GM06990 (cell line): Measurements from ENCODE around the gene FBXW5.

ENCODE experiments used
- DNase-seq: peaks from one replicate; pipeline ENCODE4 v3.0.0-alpha.2; 2011; ENCODE audit not compliant: insufficient read length; ENCODE audit errors: extremely low read depth
- H3K27me3 ChIP-seq: replicated peaks from 2 replicates; pipeline ENCODE4 v1.6.0; 2011; ENCODE audit warnings: low read length; ENCODE audit not compliant: control insufficient read depth, insufficient read depth
- H3K36me3 ChIP-seq: 2 replicates; pipeline ENCODE4 v1.5.1; 2011; ENCODE audit warnings: low read length; ENCODE audit not compliant: control insufficient read depth, insufficient read depth
- H3K4me3 ChIP-seq: replicated peaks from 2 replicates; pipeline ENCODE4 v1.5.1; 2011; ENCODE audit warnings: low read depth, mild to moderate bottlenecking, control low read depth, low read length
- CTCF ChIP-seq: IDR thresholded peaks from 2 replicates; pipeline ENCODE4 v1.5.1; 2011; ENCODE audit warnings: low read length, control low read depth, mild to moderate bottlenecking, inconsistent platforms; ENCODE audit not compliant: insufficient read depth, poor library complexity, severe bottlenecking

Gene FBXW5

GRCh38 chr9:136974817-136975535 is 30.4 kb upstream of the FBXW5 start:
- no peak for DNase-seq
- Histone ChIP-seq H3K27me3 (peaks cover 2% of the 10 kb centered on the region; the same call in 1 of the 2 replicates), H3K4me3 (no peak overlapping the region), H3K36me3 (no peaks in the 10 kb centered on the region)
- no peak for TF ChIP-seq CTCF

DNA sequence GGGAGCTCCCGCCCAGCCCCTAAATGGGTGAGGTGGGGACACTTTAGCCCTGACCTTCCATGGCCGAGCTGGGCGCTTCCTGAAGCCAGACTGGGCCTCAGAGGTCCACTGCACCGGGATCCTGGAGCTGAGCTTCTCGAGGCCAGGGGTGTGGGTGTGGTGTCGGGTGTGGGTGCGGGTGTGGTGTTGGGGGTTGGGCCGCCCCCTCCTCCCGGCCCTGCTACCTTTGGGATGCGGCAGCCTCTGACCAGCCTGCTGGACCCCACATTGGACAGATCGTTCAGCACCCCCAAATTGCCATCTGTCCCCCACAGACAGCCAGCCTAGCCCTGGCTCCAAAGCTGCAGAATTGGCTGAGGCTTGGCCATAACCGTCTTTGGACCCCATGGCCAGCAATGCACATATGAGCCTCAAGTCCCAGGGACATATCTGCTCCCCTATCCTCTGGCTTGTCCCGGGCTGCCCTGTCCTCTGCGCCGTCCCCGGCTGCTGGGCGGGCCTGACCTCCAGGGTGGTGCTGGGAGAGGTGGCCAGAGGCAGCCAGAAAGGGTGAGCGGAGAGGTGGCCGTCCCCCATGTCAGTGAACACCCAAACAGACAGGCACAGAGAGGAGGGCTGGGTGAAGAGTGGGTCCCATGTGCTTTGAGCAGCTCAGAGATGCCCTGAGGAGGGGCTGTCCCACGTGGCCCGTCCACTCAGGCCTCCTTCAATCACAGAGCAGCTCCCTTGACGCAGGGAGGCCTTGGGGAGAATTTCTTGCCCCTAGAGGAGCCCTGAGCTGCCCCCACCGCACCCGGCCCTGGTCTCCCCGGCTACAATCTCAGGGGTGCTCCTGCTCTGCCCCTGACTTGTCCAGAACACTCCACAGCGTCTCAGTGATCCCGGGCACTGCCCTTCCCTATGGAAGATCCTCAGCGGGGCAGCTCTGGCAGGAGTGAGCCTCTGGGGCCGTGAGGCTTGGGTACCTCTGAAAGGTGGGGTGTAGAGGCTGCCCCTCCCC is 29.4 kb upstream of the FBXW5 start:
- no peak for TF ChIP-seq CTCF
- no peaks in the 10 kb centered on the region for H3K36me3 ChIP-seq
- no peak overlapping the region for H3K4me3 ChIP-seq
- no peak for DNase-seq
- H3K27me3 ChIP-seq = peaks cover 2% of the 10 kb centered on the region; the same call in 1 of the 2 replicates

DNA sequence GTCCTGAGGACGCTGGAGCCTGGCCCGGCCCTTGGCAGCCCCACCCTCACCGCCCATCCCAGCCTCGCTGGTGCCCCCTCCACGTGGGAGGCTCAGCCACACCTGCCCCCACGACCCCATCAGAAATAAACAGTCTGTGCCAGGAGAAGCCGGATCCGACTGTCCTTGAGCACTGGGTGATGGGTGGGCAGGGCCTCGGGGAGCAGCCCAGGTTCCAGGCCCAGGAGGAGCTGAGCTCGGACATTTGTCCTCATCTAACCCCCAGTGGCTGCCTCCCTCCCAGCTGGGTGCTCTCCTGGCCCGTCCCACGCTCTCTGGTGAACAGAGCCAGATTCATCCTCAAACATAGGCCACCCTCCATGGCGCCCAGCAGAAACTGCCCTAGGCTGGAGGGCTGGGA is 28.2 kb upstream of the FBXW5 start:
- TF ChIP-seq CTCF = no peak
- no peaks in the 10 kb centered on the region for H3K36me3 ChIP-seq
- H3K27me3 ChIP-seq = peaks cover 2% of the 10 kb centered on the region; the same call in 1 of the 2 replicates
- no peak overlapping the region for H3K4me3 ChIP-seq
- DNase-seq = no peak

GRCh38 chr9:136972335-136972734 is 27.8 kb upstream of the FBXW5 start:
- no peaks in the 10 kb centered on the region for H3K36me3 ChIP-seq
- no peak for TF ChIP-seq CTCF
- DNase-seq = no peak
- H3K4me3 ChIP-seq = no peak overlapping the region
- H3K27me3 ChIP-seq = peaks cover 2% of the 10 kb centered on the region; the same call in 1 of the 2 replicates

GRCh38 chr9:136971746-136972145 is 27.2 kb upstream of the FBXW5 start:
- Histone ChIP-seq H3K4me3 (no peak overlapping the region), H3K27me3 (peaks cover 2% of the 10 kb centered on the region; the same call in 1 of the 2 replicates), H3K36me3 (no peaks in the 10 kb centered on the region)
- DNase-seq = no peak
- no peak for TF ChIP-seq CTCF
